ENCODE data around the gene CNNM2.
"Not testable (repeated sequence)": the region's sequence is repeated elsewhere in the genome, so short reads cannot be mapped to it uniquely, and the experiment has no call there.

Gene CNNM2

DNA sequence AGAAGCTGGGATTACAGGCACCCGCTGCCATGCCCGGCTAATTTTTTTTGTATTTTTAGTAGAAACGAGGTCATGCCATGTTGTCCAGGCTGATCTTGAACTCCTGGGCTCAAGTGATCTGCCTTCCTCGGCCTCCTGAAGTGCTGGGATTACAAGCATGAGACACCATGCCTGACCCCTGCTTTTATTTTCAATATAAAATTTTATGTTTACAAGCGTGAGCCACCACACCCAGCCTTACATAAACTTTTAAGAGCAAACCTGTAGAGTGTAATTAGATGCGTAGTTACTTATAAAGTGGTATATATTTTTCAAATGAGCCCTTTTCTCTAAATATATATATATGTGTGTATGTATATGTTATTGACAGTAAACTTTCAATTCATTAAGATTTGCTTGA, 8.7 kb downstream of the CNNM2 start:
- no peak for DNase-seq (ENCODE audit: low spot score)

DNA sequence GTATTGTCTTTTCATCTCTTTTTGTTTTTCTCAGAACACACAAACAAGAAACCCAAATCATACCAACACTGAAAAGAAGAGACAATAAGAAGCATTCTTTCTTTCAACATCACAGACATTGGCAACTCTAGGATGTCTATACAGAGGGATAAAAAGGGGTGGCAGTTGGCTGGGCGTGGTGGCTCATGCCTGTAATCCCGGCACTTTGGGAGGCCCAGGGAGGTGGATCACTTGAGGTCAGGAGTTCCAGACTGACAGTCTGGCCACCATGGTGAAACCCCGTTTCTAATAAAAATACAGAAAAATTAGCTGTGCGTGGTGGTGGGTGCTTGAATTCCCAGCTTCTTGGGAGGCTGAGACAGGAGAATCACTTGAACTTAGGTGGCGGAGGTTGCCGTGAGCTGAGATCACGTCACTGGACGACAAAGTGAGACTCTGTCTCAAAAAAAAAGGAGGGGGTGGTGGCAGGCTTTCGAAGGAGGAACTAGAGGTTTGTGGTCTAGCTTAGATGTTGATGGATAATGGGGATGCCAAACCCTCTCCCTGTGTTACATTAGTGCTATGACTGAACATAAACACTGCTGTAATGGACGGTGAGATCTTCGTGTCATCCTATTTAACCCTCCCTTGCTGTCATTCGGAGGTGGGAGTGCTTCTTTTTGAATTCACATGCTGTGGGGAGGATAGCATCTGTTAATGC, 9.4 kb downstream of the CNNM2 start:
- no peak for DNase-seq (ENCODE audit: low spot score)

DNA sequence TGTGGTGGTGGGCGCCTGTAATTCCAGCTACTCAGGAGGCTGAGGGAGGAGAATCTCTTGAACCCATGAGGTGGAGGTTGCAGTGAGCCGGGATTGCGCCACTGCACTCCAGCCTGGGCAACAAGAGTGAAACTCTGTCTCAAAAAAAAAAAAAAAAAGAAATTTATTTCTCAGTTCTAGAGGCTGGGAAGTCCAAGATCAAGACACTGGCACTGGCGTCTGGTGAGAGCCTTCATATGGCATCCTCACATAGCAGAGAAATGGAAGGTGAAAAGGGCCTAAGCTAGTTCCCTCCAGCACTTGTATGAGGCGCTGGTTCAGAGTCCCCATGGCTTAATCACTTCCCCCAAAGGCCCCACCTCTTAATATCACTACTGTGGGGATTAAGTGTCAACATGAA, 10.3 kb downstream of the CNNM2 start:
- not testable (repeated sequence) for DNase-seq (ENCODE audit: low spot score)

DNA sequence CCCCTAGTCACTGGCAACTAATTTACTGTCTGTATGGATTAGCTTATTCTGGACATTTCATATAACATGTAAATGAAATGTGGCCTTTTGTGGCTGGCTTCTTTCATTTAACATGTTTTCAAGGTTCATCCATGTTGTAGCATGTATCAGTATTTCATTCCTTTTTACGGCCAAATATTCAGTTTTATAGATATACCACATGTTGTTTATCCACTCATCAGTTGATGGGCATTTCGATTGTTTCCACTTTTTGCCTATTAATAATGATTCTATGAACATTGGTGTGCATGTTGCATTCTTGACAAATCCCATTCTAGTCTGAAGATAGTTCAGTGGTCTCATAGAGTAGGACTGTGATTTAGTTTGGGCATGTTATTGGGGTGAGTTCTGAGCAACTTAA, 12.6 kb downstream of the CNNM2 start:
- no peak for DNase-seq (ENCODE audit: low spot score)

DNA sequence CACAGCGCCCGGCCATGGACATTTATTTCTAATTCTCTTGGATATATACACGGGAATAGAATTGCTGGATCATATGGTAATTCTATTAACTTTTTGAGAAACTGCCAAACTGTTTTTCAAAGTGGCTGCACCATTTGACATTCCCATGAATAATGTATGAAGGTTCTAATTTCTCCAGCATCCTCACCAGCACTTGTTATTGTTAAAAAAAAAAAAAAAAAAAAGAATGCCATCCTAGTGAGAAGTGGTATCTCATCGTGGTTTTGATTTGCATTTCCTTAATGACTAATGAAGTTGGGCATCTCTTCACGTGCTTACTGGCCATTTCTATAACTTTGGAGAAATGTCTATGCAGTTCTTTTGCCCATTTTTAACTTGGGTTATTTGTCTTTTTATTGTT, 13.5 kb downstream of the CNNM2 start:
- no peak for DNase-seq (ENCODE audit: low spot score)

DNA sequence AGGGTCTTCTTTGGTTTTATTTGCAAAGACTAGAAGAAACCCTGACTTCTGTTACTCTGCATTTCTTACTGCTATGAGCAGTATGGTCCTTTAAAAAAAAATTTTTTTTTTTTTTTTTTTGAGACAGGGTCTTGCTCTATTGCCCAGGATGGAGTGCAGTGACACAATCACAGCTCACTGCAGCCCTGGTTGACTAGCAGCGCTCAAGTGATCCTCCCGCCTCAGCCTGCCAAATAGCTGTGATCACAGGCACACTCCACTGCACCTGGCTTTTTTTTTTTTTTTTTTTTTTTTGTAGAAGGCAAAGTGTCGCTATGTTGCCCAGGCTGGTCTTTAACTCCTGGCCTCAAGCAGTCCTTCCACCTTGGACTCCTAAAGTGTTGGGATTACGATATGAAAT, 17.4 kb downstream of the CNNM2 start:
- DNase-seq (ENCODE audit: low spot score): no peak

DNA sequence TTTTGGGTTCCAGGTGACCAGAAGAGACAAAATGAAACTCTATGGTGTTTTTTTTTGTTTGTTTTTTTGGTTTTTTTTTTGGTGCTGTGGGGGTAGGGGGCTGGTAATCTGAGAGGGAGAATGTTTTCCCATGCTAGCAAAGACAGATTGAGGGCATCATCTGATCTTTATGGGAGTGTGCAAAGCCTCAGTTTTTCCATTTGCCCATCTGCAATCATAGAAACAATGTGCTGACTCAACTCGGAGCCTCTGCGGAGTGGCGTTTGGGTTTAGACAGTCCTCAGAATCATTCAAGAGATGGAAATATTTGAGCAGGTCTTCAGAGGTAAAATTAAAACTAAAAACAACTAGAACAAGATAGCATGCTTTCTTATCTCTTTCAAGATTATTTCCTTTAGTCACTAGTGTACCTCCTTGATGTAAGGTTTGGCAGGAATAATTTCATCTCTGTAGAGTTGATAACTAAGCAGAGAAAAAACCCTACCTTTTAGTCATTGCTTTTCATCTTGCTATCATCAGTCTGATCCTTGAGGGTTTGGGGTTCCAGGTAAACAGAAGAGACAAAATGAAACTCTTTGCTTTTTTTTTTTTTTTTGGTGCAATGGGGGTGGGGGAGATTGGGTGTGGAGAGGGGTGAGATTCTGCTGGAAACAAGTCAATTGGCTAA, 18.0 kb downstream of the CNNM2 start:
- no peak for DNase-seq (ENCODE audit: low spot score)

DNA sequence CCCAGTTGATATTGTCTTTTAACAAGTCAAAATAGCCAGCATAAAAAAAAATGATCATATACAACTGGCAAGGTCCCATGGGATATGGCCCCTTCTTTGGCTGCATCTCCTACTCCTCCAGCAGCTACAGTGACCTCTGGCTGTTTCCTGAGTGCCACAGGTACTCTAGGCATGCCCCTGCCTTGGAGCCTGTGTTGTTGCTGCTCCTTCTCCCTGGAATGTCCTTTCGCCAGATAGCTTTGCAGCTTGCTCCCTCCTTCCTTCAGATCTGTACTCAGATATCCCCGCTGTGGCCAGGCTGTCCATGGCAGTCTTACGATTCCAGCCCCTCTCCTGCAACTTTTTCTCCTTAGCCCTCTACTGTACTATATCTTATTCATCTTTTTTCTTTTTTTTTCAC, 23.3 kb downstream of the CNNM2 start:
- no peak for DNase-seq (ENCODE audit: low spot score)

DNA sequence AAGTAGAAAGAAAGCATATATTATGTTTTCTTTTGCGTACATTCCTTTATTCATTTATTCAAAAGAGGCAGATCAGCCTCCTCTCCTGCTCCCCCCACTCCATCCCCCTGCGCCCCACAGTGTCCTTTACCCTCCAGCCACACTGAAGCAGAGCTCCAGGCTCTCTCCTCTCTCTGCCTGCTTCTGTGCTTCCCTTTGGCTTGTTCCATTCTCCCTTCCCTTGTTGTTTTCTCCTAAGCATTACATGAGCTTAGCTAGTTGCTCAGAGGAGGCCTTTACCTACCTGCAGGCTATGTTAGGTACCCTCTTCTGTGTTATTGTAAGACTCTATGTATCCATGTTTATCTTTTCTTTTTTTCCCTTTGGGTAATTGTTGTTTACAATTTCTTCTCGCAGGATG, 27.4 kb downstream of the CNNM2 start:
- no peak for DNase-seq (ENCODE audit: low spot score)

DNA sequence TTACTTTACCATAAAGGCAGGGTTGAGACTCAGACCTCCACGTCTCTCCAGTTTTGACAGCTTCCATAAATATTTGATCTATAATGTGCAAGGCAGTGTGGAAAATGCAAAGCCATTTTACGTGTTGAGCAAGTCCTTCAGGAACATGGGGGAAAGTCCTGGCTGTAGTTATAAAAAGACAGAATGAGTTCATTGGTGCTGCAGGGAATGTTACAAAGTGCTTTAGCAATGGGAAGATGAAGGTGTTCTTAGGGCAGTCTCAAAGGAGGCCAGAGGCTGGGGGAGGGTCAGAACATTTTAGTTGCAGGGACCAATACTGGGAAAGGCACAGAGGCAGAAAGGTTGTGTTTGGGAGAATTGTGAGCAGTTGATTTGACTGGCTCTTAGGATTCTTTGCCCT, 27.9 kb downstream of the CNNM2 start:
- DNase-seq (ENCODE audit: low spot score): no peak

DNA sequence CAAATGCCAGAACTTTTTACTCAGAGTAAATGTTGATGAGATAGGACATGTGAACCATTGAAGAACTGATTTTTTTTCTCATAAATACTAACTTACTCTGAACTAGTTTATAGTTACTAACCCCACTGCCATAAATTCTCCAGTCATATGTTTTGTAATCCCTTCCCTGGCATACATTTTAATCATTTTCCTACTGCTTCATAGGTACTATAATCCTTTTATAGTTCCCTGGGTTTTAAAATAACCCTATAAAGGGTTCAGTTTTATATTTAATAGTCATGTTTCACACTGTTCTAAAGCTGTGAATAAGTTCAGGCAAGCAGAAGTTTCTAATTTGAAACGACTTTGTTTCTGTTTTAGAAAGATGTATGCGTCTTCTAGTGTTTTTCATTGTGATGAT, 28.9 kb downstream of the CNNM2 start:
- no peak for DNase-seq (ENCODE audit: low spot score)

DNA sequence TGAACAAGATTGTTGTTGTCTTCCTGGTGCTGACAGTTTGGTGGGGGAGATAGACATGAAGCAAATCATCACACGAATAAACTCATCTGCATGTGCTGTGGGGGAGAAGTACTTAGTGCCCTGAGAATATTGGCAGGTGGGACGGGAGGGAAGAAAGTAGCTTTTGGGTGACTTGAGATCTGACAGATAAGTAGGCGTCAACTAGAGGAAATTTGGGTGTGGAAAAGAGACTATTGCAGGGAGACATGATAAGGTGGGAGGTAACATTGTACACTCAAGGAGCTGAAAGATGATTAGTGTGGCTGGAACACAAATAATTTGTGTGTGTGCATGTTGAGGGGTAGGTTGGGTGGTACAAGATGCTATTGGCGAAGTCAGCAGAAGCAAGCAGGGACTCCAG, 30.1 kb downstream of the CNNM2 start:
- no peak for DNase-seq (ENCODE audit: low spot score)

DNA sequence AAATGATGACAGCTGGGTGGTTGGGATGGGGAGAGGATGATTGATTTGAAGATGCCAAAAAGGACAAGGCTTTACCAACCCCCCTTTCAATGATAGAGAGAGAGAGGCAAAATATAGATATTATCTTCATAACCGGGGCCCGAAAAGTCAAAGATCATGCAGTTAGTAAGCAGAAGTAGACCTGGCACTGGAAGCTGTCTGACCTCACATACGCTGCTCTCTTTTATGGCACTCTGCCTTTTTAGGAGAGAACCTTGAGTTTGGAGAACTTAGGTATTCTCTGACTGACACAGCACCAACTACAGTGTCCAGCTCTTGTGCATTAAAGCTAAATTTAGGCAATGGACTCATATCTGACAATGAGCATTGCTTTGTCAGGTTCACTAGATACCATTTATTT, 30.7 kb downstream of the CNNM2 start:
- no peak for DNase-seq (ENCODE audit: low spot score)

DNA sequence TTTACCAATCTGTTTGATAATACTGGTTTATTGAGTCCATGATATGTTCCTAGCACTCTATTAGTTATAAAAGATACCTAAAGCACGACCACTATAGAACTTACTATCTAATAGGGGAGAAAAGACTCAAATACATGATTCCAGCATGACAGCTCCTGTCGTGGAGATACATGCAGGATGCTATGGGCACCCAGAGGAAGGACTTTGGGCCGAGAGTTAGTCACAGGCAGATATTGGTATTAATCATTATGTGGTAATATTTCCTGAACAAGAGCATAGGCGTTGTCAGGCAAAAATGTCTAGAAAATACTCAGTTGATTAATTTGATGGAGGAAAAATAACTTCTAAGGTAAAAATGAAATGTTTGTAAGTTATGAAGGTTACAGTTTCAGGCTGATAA, 31.8 kb downstream of the CNNM2 start:
- DNase-seq (ENCODE audit: low spot score): no peak

DNA sequence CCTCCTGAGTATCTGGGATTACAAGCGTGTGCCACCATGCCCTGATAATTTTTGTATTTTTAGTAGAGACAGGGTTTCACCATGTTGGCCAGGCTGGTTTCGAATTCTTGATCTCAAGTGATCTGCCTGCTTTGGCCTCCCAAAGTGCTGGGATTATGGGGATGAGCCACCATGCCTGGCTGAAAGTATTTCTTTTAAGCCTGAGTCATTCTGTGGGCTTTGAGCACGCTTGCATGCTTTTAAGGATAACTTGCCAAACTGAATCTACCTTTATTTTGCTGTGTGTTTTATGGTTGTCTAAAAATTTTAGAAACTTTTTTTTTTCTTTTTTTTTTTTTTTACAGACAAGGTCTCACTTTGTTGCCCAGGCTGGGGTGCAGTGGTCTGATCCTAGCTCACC, 33.2 kb downstream of the CNNM2 start:
- DNase-seq (ENCODE audit: low spot score): no peak

DNA sequence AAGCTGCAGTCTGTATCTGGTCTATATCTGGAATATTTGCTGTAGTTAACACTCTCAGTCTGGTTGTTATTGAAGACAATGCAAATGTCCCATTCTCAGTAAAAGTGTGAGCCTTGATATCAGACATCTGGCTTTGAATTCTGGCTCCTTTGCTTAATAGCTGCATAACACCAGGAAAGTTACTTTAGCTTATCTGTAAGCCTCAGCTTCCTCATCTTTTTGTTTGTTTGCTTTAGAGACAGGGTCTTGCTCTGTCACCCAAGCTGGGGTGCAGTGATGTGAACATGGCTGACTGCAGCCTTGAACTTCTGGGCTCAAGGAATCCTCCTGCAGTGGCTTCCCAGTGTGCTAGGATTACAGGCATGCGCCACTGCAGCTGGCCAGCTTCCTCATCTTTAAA, 41.3 kb downstream of the CNNM2 start:
- DNase-seq (ENCODE audit: low spot score): no peak

DNA sequence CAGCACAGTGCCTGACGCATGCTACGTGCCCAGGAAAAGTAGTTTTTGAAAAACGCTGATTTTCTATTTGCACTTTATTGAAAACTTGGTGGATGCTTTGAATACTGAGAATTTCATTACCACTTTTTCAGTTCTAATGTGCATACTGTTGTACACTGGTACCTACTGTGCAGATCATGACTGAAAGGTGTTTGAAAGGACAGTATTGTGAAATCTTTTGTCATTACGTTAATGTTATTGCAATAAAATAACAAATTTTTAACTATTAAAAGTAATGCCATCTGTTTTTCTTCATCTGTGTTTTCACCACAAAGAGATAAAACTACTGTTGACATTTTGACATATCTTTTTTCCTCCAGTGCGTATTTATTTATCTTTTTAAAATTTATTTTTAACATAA, 42.1 kb downstream of the CNNM2 start:
- no peak for DNase-seq (ENCODE audit: low spot score)

DNA sequence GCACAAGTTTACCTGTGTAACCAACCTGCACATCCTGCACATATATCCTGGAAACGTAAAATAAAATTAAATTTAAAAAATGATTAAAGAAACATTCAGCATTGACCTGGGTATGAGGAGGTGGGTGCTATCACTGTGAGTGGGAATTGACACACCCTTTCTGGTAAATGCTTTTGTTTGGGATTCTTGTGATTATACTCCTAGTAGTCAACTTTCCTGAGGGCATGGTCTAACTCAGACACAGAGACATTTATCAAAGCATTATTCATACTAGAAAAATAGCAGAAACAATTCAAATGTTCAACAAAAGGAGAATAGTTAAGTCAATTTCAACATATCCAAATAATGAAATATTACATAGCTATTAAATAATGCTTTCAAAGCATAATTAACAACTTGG, 44.2 kb downstream of the CNNM2 start:
- no peak for DNase-seq (ENCODE audit: low spot score)

DNA sequence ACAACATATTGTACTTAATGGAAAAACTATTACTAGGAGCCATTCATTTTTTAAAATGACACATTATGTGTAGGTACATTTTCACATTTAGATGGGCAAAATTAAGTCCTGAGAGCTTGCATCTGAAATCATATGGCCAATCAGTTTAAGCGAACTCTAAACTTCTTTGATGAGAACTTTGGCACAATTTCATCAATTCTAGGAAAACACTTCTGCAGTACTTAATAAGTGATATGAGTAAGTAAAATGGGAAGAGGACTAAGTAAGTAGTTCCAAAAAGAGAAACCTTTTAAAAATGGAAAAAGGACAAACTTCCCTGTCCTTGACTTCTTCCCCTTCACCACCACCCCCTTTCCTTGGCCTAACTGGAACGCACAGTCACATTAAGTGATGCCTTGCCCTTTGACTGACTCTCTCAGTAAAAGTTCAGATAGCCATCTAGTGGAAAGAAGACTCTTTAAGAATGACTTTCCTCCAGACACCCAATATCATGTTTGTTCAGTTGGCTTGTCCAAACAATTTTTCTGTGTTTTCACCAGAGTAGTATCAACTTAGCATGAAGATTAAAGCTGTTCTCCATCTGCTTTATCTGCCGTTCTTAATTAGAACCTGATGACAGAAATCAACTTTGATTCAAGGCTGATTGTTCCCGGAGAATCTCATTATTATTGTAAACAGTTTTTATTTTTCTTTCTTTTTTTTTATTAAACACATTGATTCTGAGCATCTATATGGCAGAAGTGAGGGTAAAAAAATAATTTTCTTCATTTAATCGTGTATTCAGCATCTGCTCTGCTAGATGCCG, 45.1 kb downstream of the CNNM2 start:
- no peak for DNase-seq (ENCODE audit: low spot score)

DNA sequence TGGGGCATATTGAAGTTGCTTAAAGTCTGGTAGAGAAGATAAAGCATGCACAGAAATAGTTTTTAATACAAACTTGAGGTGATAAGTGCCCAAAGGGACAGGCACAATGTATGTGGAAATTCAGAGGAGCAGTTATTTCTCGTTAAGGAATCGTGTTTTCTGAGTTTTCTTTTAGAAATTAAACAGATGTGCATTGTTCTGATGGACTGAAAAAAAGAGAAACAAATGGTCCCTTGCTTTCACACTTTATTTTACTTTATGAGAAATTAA, 45.6 kb downstream of the CNNM2 start:
- DNase-seq (ENCODE audit: low spot score): no peak

DNA sequence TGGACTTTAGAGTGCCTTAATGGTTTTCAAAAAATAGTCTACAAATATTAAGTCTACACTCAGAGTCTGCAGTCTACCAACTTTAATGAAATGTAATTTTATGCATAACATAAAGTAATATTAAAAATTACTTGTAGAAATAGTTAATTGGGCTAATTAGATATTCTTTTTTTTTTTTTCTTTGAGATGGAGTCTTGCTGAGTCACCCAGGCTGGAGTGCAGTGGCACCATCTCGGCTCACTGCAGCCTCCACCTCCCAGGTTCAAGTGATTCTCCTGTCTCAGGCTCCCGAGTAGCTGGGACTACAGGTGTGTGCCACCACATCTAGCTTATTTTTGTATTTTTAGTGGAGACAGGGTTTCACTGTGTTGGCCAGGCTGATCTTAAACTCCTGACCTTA, 46.0 kb downstream of the CNNM2 start:
- DNase-seq (ENCODE audit: low spot score): not testable (repeated sequence)

DNA sequence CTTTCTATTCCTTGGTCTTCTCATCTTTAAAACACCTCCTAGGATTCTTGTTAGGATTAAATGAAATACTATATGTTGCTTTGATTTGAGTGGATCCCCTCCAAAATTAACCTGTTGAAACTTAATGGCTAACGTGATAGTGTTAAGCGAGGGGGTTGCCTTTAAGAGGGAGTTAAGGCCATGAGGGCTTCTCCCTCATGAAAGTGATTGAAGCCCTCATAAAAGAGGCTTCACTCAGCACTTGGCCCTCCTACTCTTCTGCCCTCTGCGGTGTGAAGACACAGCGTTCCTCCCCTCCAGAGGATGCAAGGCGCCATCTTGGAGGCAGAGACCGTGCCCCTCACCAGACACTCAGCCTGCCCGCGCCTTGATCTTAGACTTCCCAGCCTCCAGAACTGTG, 46.6 kb downstream of the CNNM2 start:
- DNase-seq (ENCODE audit: low spot score): no peak

DNA sequence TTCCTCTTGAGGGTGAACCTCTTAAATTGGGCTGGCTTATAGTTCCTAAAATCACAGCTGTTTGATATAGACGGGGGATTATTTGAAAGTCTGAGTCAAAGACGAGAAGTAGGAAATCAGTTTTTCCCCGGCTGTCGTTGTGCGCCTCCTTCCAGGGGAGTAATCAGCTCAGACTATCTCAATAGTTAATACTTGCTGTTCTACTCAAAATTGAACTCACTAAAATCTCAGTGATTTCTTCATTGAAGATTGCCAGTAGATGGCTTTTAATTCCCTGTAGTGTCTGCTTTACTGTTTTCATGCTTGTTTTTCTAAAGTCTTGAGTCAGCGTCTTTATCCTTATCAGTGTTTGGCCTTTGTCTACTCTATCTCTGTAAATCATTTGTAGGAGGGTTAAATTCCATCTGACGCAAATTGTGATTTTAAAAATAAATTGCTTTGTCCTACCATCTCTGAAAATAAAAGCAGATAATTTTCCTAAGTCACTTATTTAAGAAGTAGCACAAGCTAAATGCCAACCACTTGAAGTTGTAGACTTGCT, 47.3 kb downstream of the CNNM2 start:
- no peak for DNase-seq (ENCODE audit: low spot score)
